ENCODE results near the gene APBA2. TPM values are rescaled to one million over a fixed set of nuclear protein-coding genes. Genes with fewer than 3 reads are reported as not detected.
"Not testable (repeated sequence)": the region's sequence is repeated elsewhere in the genome, so short reads cannot be mapped to it uniquely, and the experiment has no call there.

Gene APBA2
- polyA plus RNA-seq (4.9 to 9.3 TPM (median 5.5 TPM) in 3 replicates), polyA minus RNA-seq (6.0 to 8.8 TPM (median 8.3 TPM) in 3 replicates)
- polyA plus RNA-seq (2011; ENCODE audit: low read depth) = 1.8 TPM
- polyA plus RNA-seq (2011; cell fraction: cytosol; rRNA removed) = 4.3 and 6.8 TPM in 2 replicates
- polyA plus RNA-seq (2011; cell fraction: nucleus; rRNA removed) = 13.3 and 15.6 TPM in 2 replicates
- polyA plus RNA-seq (2012; ENCODE audit: low replicate concordance) = 0.79 and 5.2 TPM in 2 replicates
- 10.9 TPM for polyA minus RNA-seq (2011; cell fraction: cytosol; rRNA and poly(A)+ RNA removed)
- polyA minus RNA-seq (2011; cell fraction: nucleus; rRNA and poly(A)+ RNA removed) = 9.4 and 10.8 TPM in 2 replicates

DNA sequence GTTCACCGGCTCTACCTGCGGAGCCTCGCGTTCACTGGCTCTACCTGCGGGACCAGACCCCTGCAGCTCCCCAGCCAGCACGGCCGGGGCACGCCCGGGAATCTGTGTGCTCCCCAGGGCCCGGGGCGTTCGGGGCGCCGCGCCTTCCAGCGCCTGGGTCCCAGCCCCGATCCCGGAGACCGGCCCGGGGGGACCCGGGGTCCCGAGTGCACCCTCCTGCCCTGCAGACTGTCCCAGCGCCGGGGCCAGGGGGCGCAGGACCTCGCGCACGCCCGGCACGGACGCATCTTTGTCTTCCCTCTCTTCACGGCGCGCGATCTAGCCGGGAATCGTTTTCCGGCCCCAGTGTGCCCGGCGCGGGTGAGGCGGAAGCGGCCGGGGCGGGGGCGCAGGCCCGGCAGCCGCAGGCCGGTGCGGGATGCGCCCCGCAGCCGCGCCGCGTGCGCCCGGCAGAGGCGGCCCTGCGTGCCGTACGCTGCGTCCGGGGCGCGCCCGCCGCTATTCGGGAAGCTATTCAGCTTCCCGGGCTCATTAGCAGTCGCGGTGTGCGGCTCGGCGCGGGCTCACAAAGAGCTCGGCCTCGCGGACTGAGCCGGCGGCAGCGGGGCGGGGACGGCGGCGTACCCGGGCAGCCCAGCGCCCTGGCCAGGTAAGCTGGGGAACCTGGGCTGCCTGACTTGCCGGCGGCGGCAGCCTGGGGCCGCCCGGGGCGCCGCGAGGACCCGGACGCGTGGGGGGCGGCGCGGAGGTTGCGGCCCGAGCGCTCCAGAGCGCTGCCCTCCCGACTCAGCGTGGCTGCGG lies at the start of gene APBA2:
TSS of gene APBA2 (plus strand) at position 345 of the 801 bp plus-strand sequence. CDS start 167,911 bp downstream, outside the sequence.
- Histone ChIP-seq H3K4me1 (ENCODE audit: control insufficient read depth, extremely low read depth, insufficient read depth, low read length) (no peaks in the 10 kb centered on the region), H3K27me3 (ENCODE audit: control insufficient read depth, extremely low read depth, insufficient read depth, low read length) (peaks cover 22% of the 10 kb centered on the region), H3K4me2 (ENCODE audit: control insufficient read depth, extremely low read depth, insufficient read depth, low read depth, low read length) (peak within 1 kb of the TSS; percentile 58), H3K79me2 (ENCODE audit: control insufficient read depth, insufficient read depth, low read length) (no peaks in the 10 kb centered on the region), H3K9me3 (ENCODE audit: control insufficient read depth, low read depth, low read length) (no peaks in the 10 kb centered on the region), H3K4me3 (ENCODE audit: control insufficient read depth in 2 of 3, extremely low read depth in 1 of 3, insufficient read depth in 2 of 3, low read depth in 1 of 3, low read length in 3 of 3) (peak within 1 kb of the TSS; percentile 23 to 52 (median 27)), H2AFZ (ENCODE audit: control insufficient read depth, low read length) (peak within 1 kb of the TSS; percentile 53), H3K27ac (ENCODE audit: control insufficient read depth, insufficient read depth, low read length) (no peak within 1 kb of the TSS), H3K9ac (ENCODE audit: control insufficient read depth, extremely low read depth, insufficient read depth, low read length) (peak within 1 kb of the TSS; percentile 41), H3K9me1 (ENCODE audit: control insufficient read depth, extremely low read depth, insufficient read depth, low read length) (no peaks in the 10 kb centered on the region), H3K36me3 (ENCODE audit: control insufficient read depth in 2 of 2, extremely low read depth in 1 of 2, insufficient read depth in 2 of 2, low read length in 2 of 2) (no peaks in the 10 kb centered on the region), H4K20me1 (ENCODE audit: control insufficient read depth, extremely low read depth, insufficient read depth, low read length) (no peaks in the 10 kb centered on the region)
- FAIRE-seq (no peak), DNase-seq (ENCODE audit: low read depth, low spot score) (no peak)
- dilution Hi-C loops (cut with MboI; ENCODE audit: extremely low pct_ligation_motif_present, low sequenced_read_pairs) = no loop called here
- peak; percentile 6 for TF ChIP-seq EZH2 (IDR thresholded peaks at IDR 0.05; ENCODE audit: low read length)
- TF ChIP-seq, protein P1, sequence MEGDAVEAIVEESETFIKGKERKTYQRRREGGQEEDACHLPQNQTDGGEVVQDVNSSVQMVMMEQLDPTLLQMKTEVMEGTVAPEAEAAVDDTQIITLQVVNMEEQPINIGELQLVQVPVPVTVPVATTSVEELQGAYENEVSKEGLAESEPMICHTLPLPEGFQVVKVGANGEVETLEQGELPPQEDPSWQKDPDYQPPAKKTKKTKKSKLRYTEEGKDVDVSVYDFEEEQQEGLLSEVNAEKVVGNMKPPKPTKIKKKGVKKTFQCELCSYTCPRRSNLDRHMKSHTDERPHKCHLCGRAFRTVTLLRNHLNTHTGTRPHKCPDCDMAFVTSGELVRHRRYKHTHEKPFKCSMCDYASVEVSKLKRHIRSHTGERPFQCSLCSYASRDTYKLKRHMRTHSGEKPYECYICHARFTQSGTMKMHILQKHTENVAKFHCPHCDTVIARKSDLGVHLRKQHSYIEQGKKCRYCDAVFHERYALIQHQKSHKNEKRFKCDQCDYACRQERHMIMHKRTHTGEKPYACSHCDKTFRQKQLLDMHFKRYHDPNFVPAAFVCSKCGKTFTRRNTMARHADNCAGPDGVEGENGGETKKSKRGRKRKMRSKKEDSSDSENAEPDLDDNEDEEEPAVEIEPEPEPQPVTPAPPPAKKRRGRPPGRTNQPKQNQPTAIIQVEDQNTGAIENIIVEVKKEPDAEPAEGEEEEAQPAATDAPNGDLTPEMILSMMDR (optimal IDR thresholded peaks at IDR 0.05 in 1 of 3, IDR thresholded peaks at IDR 0.05 in 1 of 3, conservative IDR thresholded peaks at IDR 0.05 in 1 of 3; ENCODE audit: extremely low read depth in 1 of 3, insufficient read depth in 2 of 3, low read length in 3 of 3) = peak in 1 of 3 experiments; percentile 6

DNA sequence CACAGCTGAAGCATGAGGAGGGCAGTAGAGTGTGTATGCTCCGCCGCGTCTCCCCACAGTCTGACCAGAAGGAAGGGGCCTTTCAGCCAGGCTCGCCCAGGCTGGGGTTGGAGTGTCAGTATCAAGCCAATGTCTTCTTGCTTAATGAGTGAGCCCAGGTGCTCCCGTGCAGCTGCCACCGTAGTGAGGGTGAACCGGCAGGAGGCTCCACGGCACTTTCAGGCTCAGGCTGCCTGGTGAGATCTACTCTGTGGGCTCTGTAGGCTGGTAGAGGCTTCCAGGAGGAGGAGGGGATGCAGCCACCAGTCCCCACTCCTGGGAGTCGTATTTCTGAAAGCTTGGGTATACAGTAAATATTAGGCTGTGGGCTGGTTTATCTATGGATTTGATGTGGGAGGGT lies 45.5 kb upstream of the APBA2 start:
- dilution Hi-C loops (cut with MboI; ENCODE audit: extremely low pct_ligation_motif_present, low sequenced_read_pairs); H4K20me1 ChIP-seq (ENCODE audit: control insufficient read depth, extremely low read depth, insufficient read depth, low read length); H3K9ac ChIP-seq (ENCODE audit: control insufficient read depth, extremely low read depth, insufficient read depth, low read length); H3K27ac ChIP-seq (ENCODE audit: control insufficient read depth, insufficient read depth, low read length); H3K4me2 ChIP-seq (ENCODE audit: control insufficient read depth, extremely low read depth, insufficient read depth, low read depth, low read length); FAIRE-seq; H3K36me3 ChIP-seq (ENCODE audit: control insufficient read depth in 2 of 2, extremely low read depth in 1 of 2, insufficient read depth in 2 of 2, low read length in 2 of 2); H3K9me3 ChIP-seq (ENCODE audit: control insufficient read depth, low read depth, low read length); H2AFZ ChIP-seq (ENCODE audit: control insufficient read depth, low read length); H3K27me3 ChIP-seq (ENCODE audit: control insufficient read depth, extremely low read depth, insufficient read depth, low read length); DNase-seq (ENCODE audit: low read depth, low spot score); H3K4me1 ChIP-seq (ENCODE audit: control insufficient read depth, extremely low read depth, insufficient read depth, low read length); H3K4me3 ChIP-seq (ENCODE audit: control insufficient read depth in 2 of 3, extremely low read depth in 1 of 3, insufficient read depth in 2 of 3, low read depth in 1 of 3, low read length in 3 of 3); H3K79me2 ChIP-seq (ENCODE audit: control insufficient read depth, insufficient read depth, low read length); H3K9me1 ChIP-seq (ENCODE audit: control insufficient read depth, extremely low read depth, insufficient read depth, low read length): not testable (repeated sequence)

DNA sequence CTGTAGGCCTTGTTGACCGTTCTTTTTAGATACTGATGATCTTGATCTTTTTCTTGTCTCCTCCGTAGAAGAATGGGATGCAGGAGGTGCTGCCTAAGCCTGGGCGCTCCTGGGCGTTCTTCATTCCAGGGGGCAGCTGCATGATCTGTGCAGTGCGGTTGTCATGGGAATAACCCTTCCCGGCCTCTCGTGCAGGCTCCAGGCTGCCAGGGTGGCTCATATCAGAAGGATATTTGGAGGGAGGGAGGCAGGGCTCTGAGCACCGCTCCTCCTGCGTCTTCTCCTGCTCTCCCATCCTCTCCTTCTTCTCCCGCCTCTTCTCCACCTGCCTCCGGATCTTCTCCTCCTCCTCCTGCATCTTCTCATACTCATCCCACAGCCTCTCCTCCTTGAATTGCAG lies 43.6 kb upstream of the APBA2 start:
- H3K27me3 ChIP-seq (ENCODE audit: control insufficient read depth, extremely low read depth, insufficient read depth, low read length); H4K20me1 ChIP-seq (ENCODE audit: control insufficient read depth, extremely low read depth, insufficient read depth, low read length); H3K4me2 ChIP-seq (ENCODE audit: control insufficient read depth, extremely low read depth, insufficient read depth, low read depth, low read length); H3K79me2 ChIP-seq (ENCODE audit: control insufficient read depth, insufficient read depth, low read length); H3K36me3 ChIP-seq (ENCODE audit: control insufficient read depth in 2 of 2, extremely low read depth in 1 of 2, insufficient read depth in 2 of 2, low read length in 2 of 2); dilution Hi-C loops (cut with MboI; ENCODE audit: extremely low pct_ligation_motif_present, low sequenced_read_pairs); H3K9me3 ChIP-seq (ENCODE audit: control insufficient read depth, low read depth, low read length); H3K27ac ChIP-seq (ENCODE audit: control insufficient read depth, insufficient read depth, low read length); H3K4me1 ChIP-seq (ENCODE audit: control insufficient read depth, extremely low read depth, insufficient read depth, low read length); H3K4me3 ChIP-seq (ENCODE audit: control insufficient read depth in 2 of 3, extremely low read depth in 1 of 3, insufficient read depth in 2 of 3, low read depth in 1 of 3, low read length in 3 of 3); H3K9me1 ChIP-seq (ENCODE audit: control insufficient read depth, extremely low read depth, insufficient read depth, low read length); H3K9ac ChIP-seq (ENCODE audit: control insufficient read depth, extremely low read depth, insufficient read depth, low read length); H2AFZ ChIP-seq (ENCODE audit: control insufficient read depth, low read length); DNase-seq (ENCODE audit: low read depth, low spot score); FAIRE-seq: not testable (repeated sequence)

DNA sequence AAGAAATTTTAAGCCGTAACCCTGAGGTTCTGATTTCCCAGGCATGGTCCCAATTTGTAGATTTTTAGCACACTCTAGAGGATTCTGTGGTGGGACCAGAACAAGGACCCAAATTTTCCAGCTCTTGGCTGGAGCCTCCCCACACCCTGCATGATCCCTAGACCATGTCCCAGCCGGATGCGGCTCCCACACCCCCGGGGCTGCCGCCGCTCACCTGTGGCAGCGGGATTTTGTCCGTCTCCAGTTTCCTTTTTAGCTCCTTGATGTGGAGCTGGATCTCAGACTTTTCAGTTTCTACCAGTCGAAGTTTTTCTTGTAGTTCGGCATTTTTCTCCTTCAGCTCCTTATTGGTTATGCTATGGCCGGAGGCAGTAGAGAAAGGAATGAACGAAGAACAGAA lies 42.3 kb upstream of the APBA2 start:
- DNase-seq (ENCODE audit: low read depth, low spot score); H3K4me2 ChIP-seq (ENCODE audit: control insufficient read depth, extremely low read depth, insufficient read depth, low read depth, low read length); FAIRE-seq; H3K4me3 ChIP-seq (ENCODE audit: control insufficient read depth in 2 of 3, extremely low read depth in 1 of 3, insufficient read depth in 2 of 3, low read depth in 1 of 3, low read length in 3 of 3); dilution Hi-C loops (cut with MboI; ENCODE audit: extremely low pct_ligation_motif_present, low sequenced_read_pairs); H3K27ac ChIP-seq (ENCODE audit: control insufficient read depth, insufficient read depth, low read length); H3K27me3 ChIP-seq (ENCODE audit: control insufficient read depth, extremely low read depth, insufficient read depth, low read length); H2AFZ ChIP-seq (ENCODE audit: control insufficient read depth, low read length); H3K9me1 ChIP-seq (ENCODE audit: control insufficient read depth, extremely low read depth, insufficient read depth, low read length); H3K4me1 ChIP-seq (ENCODE audit: control insufficient read depth, extremely low read depth, insufficient read depth, low read length); H3K36me3 ChIP-seq (ENCODE audit: control insufficient read depth in 2 of 2, extremely low read depth in 1 of 2, insufficient read depth in 2 of 2, low read length in 2 of 2); H4K20me1 ChIP-seq (ENCODE audit: control insufficient read depth, extremely low read depth, insufficient read depth, low read length); H3K9ac ChIP-seq (ENCODE audit: control insufficient read depth, extremely low read depth, insufficient read depth, low read length); H3K79me2 ChIP-seq (ENCODE audit: control insufficient read depth, insufficient read depth, low read length); H3K9me3 ChIP-seq (ENCODE audit: control insufficient read depth, low read depth, low read length): not testable (repeated sequence)
